Testis (tissue), 3 donors: Measurements from ENCODE around the gene OR6J1. TPM values are rescaled to one million over a fixed set of nuclear protein-coding genes. Genes with fewer than 3 reads are reported as not detected.
"Not testable (repeated sequence)": the region's sequence is repeated elsewhere in the genome, so short reads cannot be mapped to it uniquely, and the experiment has no call there.

Source experiments
- DNase-seq: peaks from one replicate; pipeline ENCODE4 v3.0.0-alpha.2; 2019
- H3K27ac ChIP-seq, 2 donors: fragments of 200-600 bp; sonication (generic); one replicate each; pipeline ENCODE4 v1.5.1; 2019
- H3K27me3 ChIP-seq: fragments of 200-600 bp; sonication (generic); one replicate; pipeline ENCODE4 v1.5.1; 2019
- H3K36me3 ChIP-seq: fragments of 200-600 bp; sonication (generic); one replicate; pipeline ENCODE4 v1.5.1; 2017; ENCODE audit warnings: low read depth; ENCODE audit errors: missing control alignments
- H3K4me1 ChIP-seq: fragments of 200-600 bp; sonication (generic); one replicate; pipeline ENCODE4 v1.5.1; 2019
- H3K4me3 ChIP-seq, 2 donors: fragments of 200-600 bp; sonication (generic); one replicate each; pipeline ENCODE4 v1.5.1; 2017 to 2019
- H3K9me3 ChIP-seq: fragments of 200-600 bp; sonication (generic); one replicate; pipeline ENCODE4 v1.5.1; 2017
- CTCF ChIP-seq, 3 experiments: fragments of 450-650 bp in 2 of 3; fragments of 200-600 bp in 1 of 3; sonication (generic) in 1 of 3; IDR thresholded peaks; one replicate each; pipeline ENCODE4 v1.5.1; 2016 to 2019; ENCODE audit warnings: antibody characterized with exemption in 3 of 3, mild to moderate bottlenecking in 2 of 3, moderate library complexity in 1 of 3
- POLR2A ChIP-seq: fragments of 450-650 bp; IDR thresholded peaks from one replicate; pipeline ENCODE4 v1.6.1; 2017; ENCODE audit warnings: antibody characterized with exemption, mild to moderate bottlenecking, moderate library complexity
- WGBS, 2 donors: methylation state at CpG; one replicate each; pipeline ENCODE4 v1.1.5; 2018; 5-methylcytosine and 5-hydroxymethylcytosine counted together
- intact Hi-C: fragments of 100-400 bp; cut with DNase I; formaldehyde crosslinking; loops from one replicate; pipeline ENCODE4 v1.15.1; 2023; ENCODE audit warnings: low total_unique reads
- polyA plus RNA-seq: library from polyadenylated mRNA; stranded (reverse); fragments of 350-450 nt; fragmentation: Illumina TruSeq; extraction: RNeasy Lipid Tissue Mini Kit (QIAGEN cat#74804); gene quantifications from one replicate; pipeline ENCODE4 v1.2.3, GENCODE V29; 2014; ENCODE audit warnings: low read depth, low replicate concordance; ENCODE audit not compliant: insufficient read depth
- total RNA-seq, 2 donors: library from RNA; depleted of rRNA; stranded (reverse); fragments of >200 nt; gene quantifications; one replicate each; pipeline ENCODE4 v1.2.3, GENCODE V29; 2016

OR6J1 gene
- total and polyA plus RNA-seq, 3 donors from 2014 or later, result 0.19 TPM; not detected in 2

GRCh38 chr14:22627506-22628263 is 16.5 kb downstream of the OR6J1 start:
- no peak for DNase-seq
- H3K27me3 ChIP-seq, result no peaks in the 10 kb centered on the region
- H3K4me3 ChIP-seq, result no peak overlapping the region
- 83 to 88% methylated on average over 7 of the region's 7 CpGs for WGBS, 2 donors
- H3K4me1 ChIP-seq, result no peaks in the 10 kb centered on the region
- no peaks in the 10 kb centered on the region for H3K9me3 ChIP-seq
- H3K36me3 ChIP-seq, result no peaks in the 10 kb centered on the region
- H3K27ac ChIP-seq, result no peak overlapping the region
- intact Hi-C loops, result no loop called here
- TF ChIP-seq POLR2A, result no peak
- TF ChIP-seq CTCF (IDR thresholded peaks at IDR 0.05), result no peak

GRCh38 chr14:22626590-22626989 is 17.6 kb downstream of the OR6J1 start:
- intact Hi-C loops, result no loop called here
- Histone ChIP-seq H3K36me3 (no peaks in the 10 kb centered on the region), H3K4me3 (no peak overlapping the region), H3K27ac (no peak overlapping the region), H3K9me3 (no peaks in the 10 kb centered on the region), H3K27me3 (no peaks in the 10 kb centered on the region), H3K4me1 (no peaks in the 10 kb centered on the region)
- DNase-seq, result no peak
- no peak for TF ChIP-seq CTCF (IDR thresholded peaks at IDR 0.05)
- TF ChIP-seq POLR2A, result no peak
- WGBS, 2 donors, result 87 to 92% methylated on average over 6 of the region's 6 CpGs

- Histone ChIP-seq H3K4me3 (no peak overlapping the region), H3K27me3 (no peaks in the 10 kb centered on the region), H3K9me3 (no peaks in the 10 kb centered on the region), H3K36me3 (no peaks in the 10 kb centered on the region), H3K27ac (no peak overlapping the region), H3K4me1 (no peaks in the 10 kb centered on the region)
- no peak for DNase-seq
- WGBS, 2 donors, result 25 to 44% methylated on average over 2 of the region's 2 CpGs
- TF ChIP-seq CTCF (IDR thresholded peaks at IDR 0.05), result no peak
- no peak for TF ChIP-seq POLR2A
- intact Hi-C loops, result no loop called here
These were observed 21.1 kb downstream of the OR6J1 start for GRCh38 chr14:22623047-22623446.

GRCh38 chr14:22622255-22622654 is 21.9 kb downstream of the OR6J1 start:
- TF ChIP-seq CTCF (IDR thresholded peaks at IDR 0.05) (no peak), POLR2A (no peak)
- Histone ChIP-seq H3K4me3 (no peak overlapping the region), H3K9me3 (no peaks in the 10 kb centered on the region), H3K36me3 (no peaks in the 10 kb centered on the region), H3K27me3 (no peaks in the 10 kb centered on the region), H3K27ac (no peak overlapping the region), H3K4me1 (no peaks in the 10 kb centered on the region)
- DNase-seq, result no peak
- 96 to 100% methylated on average over 2 of the region's 2 CpGs for WGBS, 2 donors
- intact Hi-C loops, result no loop called here

GRCh38 chr14:22615765-22616164 is 28.4 kb downstream of the OR6J1 start:
- H3K27me3 ChIP-seq, H3K9me3 ChIP-seq, H3K4me1 ChIP-seq, H3K4me3 ChIP-seq, H3K36me3 ChIP-seq, intact Hi-C loops, H3K27ac ChIP-seq, DNase-seq: not testable (repeated sequence)
- WGBS, 2 donors, result 93 to 94% methylated on average over 2 of the region's 2 CpGs
